ENCODE results near the gene CD274. TPM values are rescaled to one million over a fixed set of nuclear protein-coding genes. Genes with fewer than 3 reads are reported as not detected.

The CD274 gene
- total RNA-seq = 100 to 1,000 TPM in 1 of 2 donors, 10 to 100 TPM in 1; 97.1 to 242 TPM

- ATAC-seq (peak; percentile 92 to 97), DNase-seq (ENCODE audit: low spot score) (peak; percentile 97)
- Mint-ChIP-seq H3K27ac (peak within 1 kb of the TSS; percentile 96 to 100), H3K9me3 (peaks cover 3% of the 10 kb centered on the region), H3K36me3 (peaks cover 33% of the 10 kb centered on the region), H3K4me3 (peak within 1 kb of the TSS; percentile 95), H3K27me3 (no peaks in the 10 kb centered on the region), H3K4me1 (ENCODE audit: low read depth in 2 of 2) (peaks cover 58 to 69% of the 10 kb centered on the region in 2 donors)
Measured at GRCh38 chr9:5450359-5451091, at the start of gene CD274. Gene CD274 (plus strand): TSS chr9:5450542. CDS start chr9:5456114, 5,572 bp downstream.

- Mint-ChIP-seq H3K9me3 (no peaks in the 10 kb centered on the region), H3K27ac (peak overlapping the region in 1 of 2 donors; percentile 32), H3K36me3 (peaks cover 29% of the 10 kb centered on the region), H3K4me1 (ENCODE audit: low read depth in 2 of 2) (peaks cover 26 to 32% of the 10 kb centered on the region in 2 donors), H3K4me3 (no peak overlapping the region), H3K27me3 (no peaks in the 10 kb centered on the region)
- DNase-seq (ENCODE audit: low spot score) (no peak), ATAC-seq (no peak)
Measured at GRCh38 chr9:5402217-5402616, 48.1 kb upstream of the CD274 start.

- H3K27me3 Mint-ChIP-seq = no peaks in the 10 kb centered on the region
Measured at GRCh38 chr9:5408596-5408995, 41.7 kb upstream of the CD274 start.

GRCh38 chr9:5416953-5417352, 33.4 kb upstream of the CD274 start:
- Mint-ChIP-seq H3K9me3 (no peaks in the 10 kb centered on the region), H3K27me3 (no peaks in the 10 kb centered on the region), H3K36me3 (peaks cover 7% of the 10 kb centered on the region), H3K4me3 (no peak overlapping the region), H3K27ac (no peak overlapping the region), H3K4me1 (ENCODE audit: low read depth in 2 of 2) (peaks cover 16 to 30% of the 10 kb centered on the region in 2 donors)
- DNase-seq (ENCODE audit: low spot score) = no peak
- no peak for ATAC-seq

More at GRCh38 chr9:5408596-5408995, 41.7 kb upstream of the CD274 start:
- H3K27ac Mint-ChIP-seq = no peak overlapping the region
- H3K36me3 Mint-ChIP-seq = peaks cover 37% of the 10 kb centered on the region
- H3K4me3 Mint-ChIP-seq = no peak overlapping the region
- DNase-seq (ENCODE audit: low spot score) (no peak), ATAC-seq (no peak)
- peaks cover 13 to 19% of the 10 kb centered on the region in 2 donors for H3K4me1 Mint-ChIP-seq (ENCODE audit: low read depth in 2 of 2)
- H3K9me3 Mint-ChIP-seq = peaks cover 5% of the 10 kb centered on the region

GRCh38 chr9:5418481-5418880, 31.9 kb upstream of the CD274 start:
- DNase-seq (ENCODE audit: low spot score) = no peak
- no peak overlapping the region for H3K27ac Mint-ChIP-seq
- no peak overlapping the region for H3K4me3 Mint-ChIP-seq
- H3K4me1 Mint-ChIP-seq (ENCODE audit: low read depth in 2 of 2) = peaks cover 16 to 32% of the 10 kb centered on the region in 2 donors
- no peaks in the 10 kb centered on the region for H3K27me3 Mint-ChIP-seq
- H3K9me3 Mint-ChIP-seq = no peaks in the 10 kb centered on the region
- H3K36me3 Mint-ChIP-seq = peaks cover 7% of the 10 kb centered on the region
- ATAC-seq = no peak

- ATAC-seq (no peak), DNase-seq (ENCODE audit: low spot score) (no peak)
- H3K27me3 Mint-ChIP-seq = no peaks in the 10 kb centered on the region
- H3K4me1 Mint-ChIP-seq (ENCODE audit: low read depth in 2 of 2) = peaks cover 16 to 35% of the 10 kb centered on the region in 2 donors
- no peaks in the 10 kb centered on the region for H3K36me3 Mint-ChIP-seq
- H3K9me3 Mint-ChIP-seq = no peaks in the 10 kb centered on the region
- no peak overlapping the region for H3K4me3 Mint-ChIP-seq
- peak overlapping the region in 1 of 2 donors; percentile 9 for H3K27ac Mint-ChIP-seq
Measured at GRCh38 chr9:5419987-5420386, 30.4 kb upstream of the CD274 start.

- H3K4me1 Mint-ChIP-seq (ENCODE audit: low read depth in 2 of 2) = peaks cover 16 to 40% of the 10 kb centered on the region in 2 donors
- DNase-seq (ENCODE audit: low spot score) = no peak
- ATAC-seq = no peak
- H3K36me3 Mint-ChIP-seq = no peaks in the 10 kb centered on the region
- H3K27ac Mint-ChIP-seq = peak overlapping the region; percentile 9 to 31
- H3K4me3 Mint-ChIP-seq = no peak overlapping the region
- no peaks in the 10 kb centered on the region for H3K27me3 Mint-ChIP-seq
- no peaks in the 10 kb centered on the region for H3K9me3 Mint-ChIP-seq
Measured at GRCh38 chr9:5421163-5421562, 29.2 kb upstream of the CD274 start.

- no peaks in the 10 kb centered on the region for H3K27me3 Mint-ChIP-seq
- DNase-seq (ENCODE audit: low spot score) = no peak
- H3K4me1 Mint-ChIP-seq (ENCODE audit: low read depth in 2 of 2) = peaks cover 16 to 40% of the 10 kb centered on the region in 2 donors
- no peak for ATAC-seq
- H3K4me3 Mint-ChIP-seq = no peak overlapping the region
- no peaks in the 10 kb centered on the region for H3K9me3 Mint-ChIP-seq
- H3K27ac Mint-ChIP-seq = no peak overlapping the region
- H3K36me3 Mint-ChIP-seq = no peaks in the 10 kb centered on the region
Measured at GRCh38 chr9:5422276-5422675, 28.1 kb upstream of the CD274 start.

- Mint-ChIP-seq H3K27me3 (no peaks in the 10 kb centered on the region), H3K36me3 (peaks cover 2% of the 10 kb centered on the region), H3K27ac (peak overlapping the region in 1 of 2 donors; percentile 34), H3K4me1 (ENCODE audit: low read depth in 2 of 2) (peaks cover 12 to 43% of the 10 kb centered on the region in 2 donors), H3K4me3 (no peak overlapping the region), H3K9me3 (no peaks in the 10 kb centered on the region)
- DNase-seq (ENCODE audit: low spot score) (no peak), ATAC-seq (no peak)
Measured at GRCh38 chr9:5425006-5425628, 25.2 kb upstream of the CD274 start.

- DNase-seq (ENCODE audit: low spot score) (no peak), ATAC-seq (no peak)
- peak overlapping the region in 1 of 2 donors; percentile 76 for H3K27ac Mint-ChIP-seq
- no peaks in the 10 kb centered on the region for H3K9me3 Mint-ChIP-seq
- no peaks in the 10 kb centered on the region for H3K27me3 Mint-ChIP-seq
- H3K4me1 Mint-ChIP-seq (ENCODE audit: low read depth in 2 of 2) = peaks cover 5 to 39% of the 10 kb centered on the region in 2 donors
- H3K36me3 Mint-ChIP-seq = peaks cover 12% of the 10 kb centered on the region
- no peak overlapping the region for H3K4me3 Mint-ChIP-seq
Measured at GRCh38 chr9:5427005-5427404, 23.3 kb upstream of the CD274 start.

GRCh38 chr9:5428172-5428571, 22.2 kb upstream of the CD274 start:
- H3K4me3 Mint-ChIP-seq = no peak overlapping the region
- DNase-seq (ENCODE audit: low spot score) = no peak
- peak overlapping the region in 1 of 2 donors; percentile 76 for H3K27ac Mint-ChIP-seq
- no peaks in the 10 kb centered on the region for H3K27me3 Mint-ChIP-seq
- peaks cover 5 to 39% of the 10 kb centered on the region in 2 donors for H3K4me1 Mint-ChIP-seq (ENCODE audit: low read depth in 2 of 2)
- no peak for ATAC-seq
- peaks cover 12% of the 10 kb centered on the region for H3K36me3 Mint-ChIP-seq
- H3K9me3 Mint-ChIP-seq = no peaks in the 10 kb centered on the region

GRCh38 chr9:5428794-5429528, 21.4 kb upstream of the CD274 start:
- DNase-seq (ENCODE audit: low spot score) (no peak), ATAC-seq (no peak)
- H3K36me3 Mint-ChIP-seq = peaks cover 12% of the 10 kb centered on the region
- H3K4me3 Mint-ChIP-seq = no peak overlapping the region
- H3K27ac Mint-ChIP-seq = peak overlapping the region; percentile 7 to 74
- no peaks in the 10 kb centered on the region for H3K9me3 Mint-ChIP-seq
- H3K27me3 Mint-ChIP-seq = no peaks in the 10 kb centered on the region
- peaks cover 5 to 39% of the 10 kb centered on the region in 2 donors for H3K4me1 Mint-ChIP-seq (ENCODE audit: low read depth in 2 of 2)

GRCh38 chr9:5429873-5430564, 20.3 kb upstream of the CD274 start:
- peak overlapping the region; percentile 43 to 74 for H3K27ac Mint-ChIP-seq

More at GRCh38 chr9:5429873-5430564, 20.3 kb upstream of the CD274 start:
- Mint-ChIP-seq H3K4me3 (no peak overlapping the region), H3K9me3 (no peaks in the 10 kb centered on the region), H3K36me3 (peaks cover 15% of the 10 kb centered on the region), H3K27me3 (no peaks in the 10 kb centered on the region), H3K4me1 (ENCODE audit: low read depth in 2 of 2) (peaks cover 7 to 35% of the 10 kb centered on the region in 2 donors)
- ATAC-seq (peak; percentile 55 to 63), DNase-seq (ENCODE audit: low spot score) (no peak)
